ENCODE results near the gene ANKRD31. TPM values are rescaled to one million over a fixed set of nuclear protein-coding genes. Genes with fewer than 3 reads are reported as not detected.
"Not testable (repeated sequence)": the region's sequence is repeated elsewhere in the genome, so short reads cannot be mapped to it uniquely, and the experiment has no call there.

ANKRD31 gene
- total RNA-seq, 1 donor from 2014 or later = not detected

- no peak for DNase-seq (ENCODE audit: low read depth in 2 of 2)
Measured at GRCh38 chr5:75156585-75156984, 80.1 kb downstream of the ANKRD31 start.

DNA sequence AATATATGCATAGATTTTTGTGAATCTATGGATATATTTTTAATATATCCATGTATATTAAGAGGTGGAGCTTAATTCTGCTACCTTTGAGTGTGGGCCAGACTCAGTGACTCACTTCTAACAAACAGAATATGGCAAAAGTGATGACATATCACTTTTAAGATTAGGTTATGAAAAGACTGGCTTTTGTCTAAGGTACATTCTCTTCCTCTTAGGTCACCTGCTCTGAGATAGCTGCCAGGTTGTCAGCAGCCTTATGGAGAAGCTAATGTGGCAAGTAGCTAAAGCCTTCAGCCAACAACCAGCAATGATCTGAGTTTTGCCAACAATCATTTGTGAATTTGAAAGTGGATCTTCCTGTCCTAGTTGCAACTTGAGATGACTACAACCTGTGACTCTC is 83.8 kb downstream of the ANKRD31 start:
- no peak for DNase-seq (ENCODE audit: low read depth in 2 of 2)

GRCh38 chr5:75148051-75148450 is 88.6 kb downstream of the ANKRD31 start:
- no peak for DNase-seq (ENCODE audit: low read depth in 2 of 2)

DNA sequence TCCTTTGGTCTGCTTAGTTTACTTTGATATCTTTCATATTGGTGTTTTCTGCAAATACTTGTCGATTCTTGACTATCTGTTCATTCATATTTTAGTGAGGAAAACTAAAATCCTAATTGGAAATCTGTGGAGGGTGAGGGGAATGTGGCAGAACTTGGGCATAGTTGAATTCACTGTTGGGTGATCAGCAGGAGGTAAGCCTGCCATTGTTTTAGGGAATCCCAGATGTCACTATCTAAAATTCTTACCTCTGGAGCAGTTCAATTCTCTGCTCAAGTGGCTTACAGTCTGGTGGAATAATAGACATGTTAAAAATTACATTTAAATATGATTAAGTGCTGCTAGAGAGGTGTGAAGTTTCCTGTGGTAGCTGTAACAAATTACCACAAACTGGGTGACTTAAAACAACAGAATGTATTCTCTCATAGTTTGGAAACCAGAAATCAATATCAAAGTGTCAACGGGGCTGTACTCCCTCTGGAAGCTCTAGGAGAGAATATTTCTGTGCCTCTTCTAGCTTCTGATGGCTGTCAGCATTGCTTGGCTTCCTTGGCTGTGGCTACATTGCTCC is 94.0 kb downstream of the ANKRD31 start:
- DNase-seq (ENCODE audit: low read depth in 2 of 2) = no peak

DNA sequence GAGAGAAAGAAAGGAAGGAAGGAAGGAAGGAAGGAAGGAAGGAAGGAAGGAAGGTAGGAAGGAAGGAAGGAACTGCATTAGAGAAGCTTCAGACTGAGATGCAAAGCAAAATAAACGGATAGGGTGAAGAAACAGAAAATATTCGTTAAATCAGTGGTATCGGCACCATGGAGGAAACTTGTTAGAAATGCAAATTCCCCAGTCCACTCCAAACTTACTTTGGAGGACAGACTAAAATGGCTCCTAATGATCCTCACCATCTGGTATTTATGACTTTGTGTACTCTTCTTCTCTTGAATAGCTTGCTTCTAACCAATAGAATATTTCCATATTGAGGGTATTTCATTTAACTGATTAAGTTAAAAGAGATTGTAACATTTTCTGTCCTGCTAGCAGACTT is 96.4 kb downstream of the ANKRD31 start:
- DNase-seq (ENCODE audit: low read depth in 2 of 2) = no peak

DNA sequence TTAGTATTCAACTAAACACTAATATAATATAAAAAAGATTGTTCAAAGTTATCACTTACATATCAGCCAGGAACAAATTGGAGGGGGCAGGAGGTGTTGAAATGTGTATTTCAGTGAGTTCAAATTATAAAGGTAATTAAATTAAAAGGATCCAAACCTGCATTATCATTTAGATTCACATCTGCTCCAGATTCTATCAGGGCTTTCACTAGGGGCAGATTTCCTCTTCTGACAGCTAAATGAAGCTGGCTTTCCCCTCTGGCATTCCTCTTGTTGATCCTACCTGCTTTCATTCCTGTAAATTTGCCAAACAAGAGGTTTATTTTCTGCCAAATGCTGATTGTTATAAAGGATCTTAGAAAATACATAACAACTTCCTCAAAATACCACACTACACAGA is 98.0 kb downstream of the ANKRD31 start:
- DNase-seq (ENCODE audit: low read depth in 2 of 2) = no peak

- no peak for DNase-seq (ENCODE audit: low read depth in 2 of 2)
Measured at GRCh38 chr5:75130818-75131349, 105.8 kb downstream of the ANKRD31 start.

- DNase-seq (ENCODE audit: low read depth in 2 of 2) = no peak
Measured at GRCh38 chr5:75116856-75117255, 119.8 kb downstream of the ANKRD31 start.

DNA sequence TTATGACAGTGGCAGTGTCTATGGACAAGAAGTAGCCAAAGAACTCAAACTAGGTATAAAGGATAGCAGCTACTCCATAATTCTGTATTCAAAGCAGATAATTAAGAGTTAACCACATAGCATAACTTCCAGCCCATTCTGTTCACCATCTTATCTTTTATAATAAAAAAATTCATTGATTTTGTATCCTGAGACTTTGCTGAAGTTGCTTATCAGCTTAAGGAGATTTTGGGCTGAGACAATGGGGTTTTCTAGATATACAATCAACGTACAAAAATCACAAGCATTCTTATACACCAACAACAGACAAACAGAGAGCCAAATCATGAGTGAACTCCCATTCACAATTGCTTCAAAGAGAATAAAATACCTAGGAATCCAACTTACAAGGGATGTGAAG is 122.4 kb downstream of the ANKRD31 start:
- DNase-seq (ENCODE audit: low read depth in 2 of 2) = not testable (repeated sequence)

DNA sequence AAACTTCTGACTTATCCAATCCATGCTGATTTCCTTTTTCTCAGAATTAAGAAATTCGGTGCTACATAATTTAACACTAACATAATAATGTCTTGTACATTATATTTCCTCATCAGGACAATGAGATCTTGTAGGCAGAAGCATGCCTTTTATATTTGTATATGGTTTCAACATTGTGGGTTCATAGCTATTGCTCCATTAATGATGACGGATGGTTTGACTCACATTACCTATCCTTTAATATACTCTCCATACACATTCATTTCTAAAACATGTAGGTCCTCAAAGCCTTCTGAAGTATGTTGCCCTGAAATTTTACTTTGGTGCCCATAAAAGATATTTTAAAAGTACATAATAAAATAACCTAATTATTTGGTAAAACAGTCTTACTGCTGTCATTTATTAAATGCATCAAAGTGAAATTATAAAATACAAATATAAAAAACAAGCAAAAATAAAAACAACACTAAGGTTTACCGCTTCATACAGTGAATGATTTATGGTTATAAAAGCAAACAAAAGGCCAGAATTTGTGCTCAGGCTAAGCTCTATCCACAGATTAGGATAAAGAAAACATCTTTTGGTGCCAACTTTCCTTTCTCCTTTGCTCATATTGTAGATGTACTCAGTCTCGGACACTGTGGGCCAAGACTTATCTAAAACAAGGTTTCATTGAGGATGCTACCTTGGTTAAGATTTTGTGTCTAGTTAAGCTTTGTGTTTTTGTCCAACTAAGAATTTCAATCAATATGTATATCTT is 123.1 kb downstream of the ANKRD31 start:
- DNase-seq (ENCODE audit: low read depth in 2 of 2) = no peak

- DNase-seq (ENCODE audit: low read depth in 2 of 2) = no peak
Measured at GRCh38 chr5:75108931-75109596, 127.6 kb downstream of the ANKRD31 start.

GRCh38 chr5:75108515-75108914 is 128.2 kb downstream of the ANKRD31 start:
- no peak for DNase-seq (ENCODE audit: low read depth in 2 of 2)

DNA sequence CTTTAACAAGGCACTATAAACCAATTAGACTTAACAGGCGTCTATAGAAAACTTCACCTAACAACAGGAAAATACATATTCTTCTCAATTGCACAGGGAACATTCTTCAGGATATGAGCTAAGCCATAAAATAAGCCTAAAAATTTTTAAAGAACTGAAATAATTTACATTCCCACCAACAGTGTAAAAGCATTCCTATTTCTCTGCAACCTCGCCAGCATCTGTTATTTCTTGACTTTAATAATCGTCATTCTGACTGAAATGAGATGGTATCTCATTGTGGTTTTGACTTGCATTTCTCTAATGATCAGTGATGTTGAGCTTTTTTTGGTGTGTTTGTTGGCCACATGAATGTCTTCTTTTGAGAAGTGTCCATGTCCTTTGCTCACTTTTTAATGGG is 140.7 kb downstream of the ANKRD31 start:
- not testable (repeated sequence) for DNase-seq (ENCODE audit: low read depth in 2 of 2)

GRCh38 chr5:75091597-75091996 is 145.1 kb downstream of the ANKRD31 start:
- no peak for DNase-seq (ENCODE audit: low read depth in 2 of 2)

GRCh38 chr5:75089662-75090061 is 147.0 kb downstream of the ANKRD31 start:
- DNase-seq (ENCODE audit: low read depth in 2 of 2) = no peak

DNA sequence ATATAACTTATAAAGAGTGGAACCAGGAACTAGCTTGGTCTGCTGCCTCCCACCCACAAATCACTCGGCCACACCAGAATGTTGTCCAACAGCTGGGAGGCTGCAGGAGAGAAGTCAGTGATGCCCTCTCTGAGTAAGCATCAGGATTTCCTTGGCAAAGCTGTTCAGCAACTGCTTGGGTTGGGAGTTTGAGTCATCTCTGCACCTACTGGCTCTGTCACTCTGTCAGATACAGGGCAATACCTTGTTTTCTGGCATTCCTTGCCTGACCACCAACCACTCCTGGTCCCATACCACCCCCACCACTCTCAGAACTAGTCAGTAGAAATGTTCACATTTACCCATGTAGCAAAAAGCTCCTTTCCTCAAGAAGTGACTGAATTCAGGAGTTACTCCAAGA is 147.5 kb downstream of the ANKRD31 start:
- DNase-seq (ENCODE audit: low read depth in 2 of 2) = no peak

GRCh38 chr5:75088648-75089047 is 148.0 kb downstream of the ANKRD31 start:
- DNase-seq (ENCODE audit: low read depth in 2 of 2) = no peak

GRCh38 chr5:75081510-75081909 is 155.2 kb downstream of the ANKRD31 start:
- no peak for DNase-seq (ENCODE audit: low read depth in 2 of 2)

DNA sequence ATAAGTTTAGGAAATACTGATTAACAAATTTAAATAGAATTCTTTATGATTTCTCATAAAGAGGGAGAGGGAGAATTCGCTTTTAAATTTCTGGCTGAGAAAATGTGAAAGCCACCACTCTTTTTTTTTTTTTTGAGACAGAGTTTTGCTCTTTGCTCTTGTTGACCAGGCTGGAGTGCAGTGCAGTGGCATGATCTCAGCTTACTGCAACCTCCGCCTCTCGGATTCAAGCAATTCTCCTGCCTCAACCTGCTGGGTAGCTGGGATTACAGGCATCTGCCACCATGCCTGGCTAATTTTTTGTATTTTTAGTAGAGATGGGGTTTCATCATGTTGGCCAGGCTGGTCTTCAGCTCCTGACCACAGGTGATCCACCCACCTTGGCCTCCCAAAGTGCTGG is 157.3 kb downstream of the ANKRD31 start:
- DNase-seq (ENCODE audit: low read depth in 2 of 2) = not testable (repeated sequence)

- no peak for DNase-seq (ENCODE audit: low read depth in 2 of 2)
Measured at GRCh38 chr5:75078027-75078426, 158.7 kb downstream of the ANKRD31 start.

DNA sequence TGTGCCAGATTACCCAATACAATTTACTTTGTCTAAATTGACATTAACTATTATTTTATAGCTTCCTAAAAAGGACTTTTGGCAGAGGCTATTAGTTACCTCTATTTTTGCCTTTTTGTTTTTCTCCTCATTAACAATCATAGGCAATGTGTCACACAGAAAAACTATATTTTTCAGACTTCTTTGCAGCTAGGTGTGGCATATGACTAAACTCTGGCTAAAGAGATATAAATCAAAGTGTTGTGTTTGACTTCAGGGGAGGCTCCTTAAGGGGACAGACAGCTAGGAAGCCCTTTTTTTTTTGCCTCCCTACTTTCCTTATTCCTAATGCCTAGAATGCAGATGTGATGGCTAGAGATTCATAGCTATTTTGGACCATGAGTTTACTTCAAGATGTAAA is 164.6 kb downstream of the ANKRD31 start:
- DNase-seq (ENCODE audit: low read depth in 2 of 2) = no peak

- DNase-seq (ENCODE audit: low read depth in 2 of 2) = no peak
Measured at GRCh38 chr5:75071100-75071499, 165.6 kb downstream of the ANKRD31 start.

DNA sequence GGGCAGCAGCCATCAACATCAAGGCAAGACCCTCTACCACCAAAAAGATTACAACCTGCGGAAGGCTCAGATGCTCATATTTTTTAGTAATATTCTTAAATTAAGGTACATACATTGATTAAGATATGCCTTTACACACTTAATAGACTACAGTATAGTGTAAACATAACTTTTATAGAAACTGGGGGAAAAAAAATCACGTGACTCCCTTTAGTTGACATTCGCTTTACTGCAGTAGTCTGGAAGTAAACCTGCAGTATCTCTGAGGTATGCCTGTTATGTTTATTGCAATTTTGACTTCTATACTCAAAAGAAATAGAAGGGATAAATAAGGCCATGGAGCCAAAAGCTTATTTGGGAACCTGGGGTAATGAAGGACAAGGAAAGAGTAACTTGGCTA is 169.2 kb downstream of the ANKRD31 start:
- DNase-seq (ENCODE audit: low read depth in 2 of 2) = no peak

Measured in lung microvascular endothelial cell (primary cell).